ENCODE results near the gene RHOV.

GRCh38 chr15:40855706-40856234, 18.3 kb downstream of the RHOV start:
- TF ChIP-seq, protein P1, sequence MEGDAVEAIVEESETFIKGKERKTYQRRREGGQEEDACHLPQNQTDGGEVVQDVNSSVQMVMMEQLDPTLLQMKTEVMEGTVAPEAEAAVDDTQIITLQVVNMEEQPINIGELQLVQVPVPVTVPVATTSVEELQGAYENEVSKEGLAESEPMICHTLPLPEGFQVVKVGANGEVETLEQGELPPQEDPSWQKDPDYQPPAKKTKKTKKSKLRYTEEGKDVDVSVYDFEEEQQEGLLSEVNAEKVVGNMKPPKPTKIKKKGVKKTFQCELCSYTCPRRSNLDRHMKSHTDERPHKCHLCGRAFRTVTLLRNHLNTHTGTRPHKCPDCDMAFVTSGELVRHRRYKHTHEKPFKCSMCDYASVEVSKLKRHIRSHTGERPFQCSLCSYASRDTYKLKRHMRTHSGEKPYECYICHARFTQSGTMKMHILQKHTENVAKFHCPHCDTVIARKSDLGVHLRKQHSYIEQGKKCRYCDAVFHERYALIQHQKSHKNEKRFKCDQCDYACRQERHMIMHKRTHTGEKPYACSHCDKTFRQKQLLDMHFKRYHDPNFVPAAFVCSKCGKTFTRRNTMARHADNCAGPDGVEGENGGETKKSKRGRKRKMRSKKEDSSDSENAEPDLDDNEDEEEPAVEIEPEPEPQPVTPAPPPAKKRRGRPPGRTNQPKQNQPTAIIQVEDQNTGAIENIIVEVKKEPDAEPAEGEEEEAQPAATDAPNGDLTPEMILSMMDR (IDR thresholded peaks at IDR 0.05): no peak
- no peak for TF ChIP-seq REST (IDR thresholded peaks at IDR 0.05; ENCODE audit: insufficient read depth in 1 of 2, low read depth in 2 of 2, low read length in 1 of 2)
- no peak for TF ChIP-seq POLR2AphosphoS5 (IDR thresholded peaks at IDR 0.05; ENCODE audit: low read depth, low read length)
